Duodenal mucosa (tissue), 2 donors: ENCODE measurements around the gene NEURL1.
"Not testable (repeated sequence)": the region's sequence is repeated elsewhere in the genome, so short reads cannot be mapped to it uniquely, and the experiment has no call there.

ENCODE experiments used
- H3K27ac ChIP-seq: one replicate; pipeline ENCODE4 v1.7.0; 2013; ENCODE audit warnings: low read depth, low read length
- H3K27me3 ChIP-seq, 2 donors: one replicate each; pipeline ENCODE4 v1.7.0; 2013; ENCODE audit warnings: low read length in 2 of 2, control low read depth in 1 of 2; ENCODE audit not compliant: insufficient read depth in 2 of 2, control insufficient read depth in 1 of 2
- H3K36me3 ChIP-seq, 2 donors: one replicate each; pipeline ENCODE4 v1.7.0; 2013; ENCODE audit warnings: low read length in 2 of 2, control low read depth in 1 of 2; ENCODE audit not compliant: insufficient read depth in 2 of 2, control insufficient read depth in 1 of 2
- H3K4me1 ChIP-seq, 2 donors: one replicate each; pipeline ENCODE4 v1.7.0; 2013; ENCODE audit warnings: low read length in 2 of 2, control low read depth in 1 of 2; ENCODE audit not compliant: insufficient read depth in 2 of 2, control insufficient read depth in 1 of 2
- H3K4me3 ChIP-seq, 2 donors: one replicate each; pipeline ENCODE4 v1.7.0; 2013; ENCODE audit warnings: low read length in 2 of 2, low read depth in 1 of 2
- H3K9ac ChIP-seq, 2 donors: one replicate each; pipeline ENCODE4 v1.7.0; 2013; ENCODE audit warnings: low read length in 2 of 2, low read depth in 1 of 2
- H3K9me3 ChIP-seq, 2 donors: one replicate each; pipeline ENCODE4 v1.7.0; 2013; ENCODE audit warnings: low read length in 2 of 2, control low read depth in 1 of 2; ENCODE audit not compliant: control insufficient read depth in 1 of 2

NEURL1 gene

GRCh38 chr10:103476046-103476768 lies 17.3 kb upstream of the NEURL1 start:
- no peaks in the 10 kb centered on the region for H3K27me3 ChIP-seq
- no peaks in the 10 kb centered on the region for H3K36me3 ChIP-seq
- H3K4me3 ChIP-seq, result no peak overlapping the region
- no peak overlapping the region for H3K27ac ChIP-seq
- H3K9ac ChIP-seq, result no peak overlapping the region
- H3K9me3 ChIP-seq, result no peaks in the 10 kb centered on the region
- H3K4me1 ChIP-seq, result peaks cover 6 to 10% of the 10 kb centered on the region in 2 donors

DNA sequence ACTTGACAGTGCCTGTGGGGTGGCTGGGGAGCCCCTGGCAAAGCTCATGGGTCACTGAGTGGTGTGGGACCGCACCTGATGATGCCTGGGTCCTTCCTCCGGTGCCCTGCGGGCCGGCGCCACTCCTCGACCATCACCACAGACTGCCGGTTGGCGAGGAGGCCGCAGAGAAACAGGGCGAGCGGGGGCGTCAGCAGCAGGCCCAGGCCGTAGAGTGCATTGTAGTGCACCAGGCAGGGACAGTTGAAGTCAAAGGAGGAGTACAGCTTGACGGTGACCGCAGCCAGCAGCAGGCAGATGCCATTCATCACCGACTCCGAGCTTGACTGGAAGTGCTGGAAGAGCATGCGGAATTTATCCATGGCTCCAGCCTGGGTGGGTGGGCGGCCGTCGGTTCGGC lies 14.8 kb upstream of the NEURL1 start:
- Histone ChIP-seq H3K9me3 (no peaks in the 10 kb centered on the region), H3K9ac (no peak overlapping the region)

GRCh38 chr10:103479135-103479534 lies 14.4 kb upstream of the NEURL1 start, which contains the start of gene CALHM3:
Gene CALHM3, minus strand, starts transcription at chr10:103479240. Its CDS starts 208 bp downstream, at chr10:103479032.
- H3K9ac ChIP-seq, result no peak within 1 kb of the TSS
- H3K27ac ChIP-seq, result no peak within 1 kb of the TSS
- H3K4me1 ChIP-seq, result no peaks in the 10 kb centered on the region
- no peaks in the 10 kb centered on the region for H3K27me3 ChIP-seq
- H3K4me3 ChIP-seq, result no peak within 1 kb of the TSS
- no peaks in the 10 kb centered on the region for H3K36me3 ChIP-seq
- no peaks in the 10 kb centered on the region for H3K9me3 ChIP-seq

More for the DNA sequence above, 14.8 kb upstream of the NEURL1 start:
- no peaks in the 10 kb centered on the region for H3K27me3 ChIP-seq
- no peaks in the 10 kb centered on the region for H3K4me1 ChIP-seq
- H3K4me3 ChIP-seq, result no peak overlapping the region
- H3K36me3 ChIP-seq, result no peaks in the 10 kb centered on the region
- H3K27ac ChIP-seq, result no peak overlapping the region

- no peaks in the 10 kb centered on the region for H3K27me3 ChIP-seq
- H3K4me1 ChIP-seq, result no peaks in the 10 kb centered on the region
- no peak overlapping the region for H3K9ac ChIP-seq
- no peak overlapping the region for H3K4me3 ChIP-seq
- no peak overlapping the region for H3K27ac ChIP-seq
- no peaks in the 10 kb centered on the region for H3K36me3 ChIP-seq
- H3K9me3 ChIP-seq, result no peaks in the 10 kb centered on the region
Observed at GRCh38 chr10:103480521-103480920, 13.0 kb upstream of the NEURL1 start.

DNA sequence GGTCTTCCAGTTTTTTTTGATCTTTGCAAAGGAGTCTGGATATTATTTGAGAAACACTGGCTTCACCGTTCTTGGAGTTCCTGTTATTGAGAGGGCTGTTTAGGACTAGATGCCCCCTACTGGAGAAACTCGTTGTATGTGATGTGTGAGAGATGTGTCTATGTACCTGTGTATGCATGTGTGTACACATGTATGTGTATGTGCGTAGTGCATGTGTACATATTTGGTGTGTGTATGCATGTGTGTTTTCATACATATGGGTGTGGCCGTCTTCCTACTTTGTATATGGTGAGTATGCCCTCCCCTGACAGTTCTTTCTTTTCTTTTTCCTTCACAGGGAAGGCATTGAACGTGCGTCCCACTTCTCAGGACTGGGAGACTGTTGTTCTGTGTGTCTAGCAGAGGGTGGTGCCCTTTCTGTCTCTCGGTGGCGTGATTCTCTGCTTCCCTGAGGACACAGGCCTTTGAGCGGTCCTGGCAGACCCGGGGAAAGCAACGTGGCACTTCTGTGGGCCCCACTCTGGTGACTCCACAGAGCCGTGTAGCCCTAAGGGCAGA lies 11.5 kb upstream of the NEURL1 start:
- Histone ChIP-seq H3K4me1 (no peaks in the 10 kb centered on the region), H3K27ac (no peak overlapping the region), H3K9ac (no peak overlapping the region), H3K27me3 (no peaks in the 10 kb centered on the region), H3K4me3 (no peak overlapping the region), H3K9me3 (no peaks in the 10 kb centered on the region), H3K36me3 (no peaks in the 10 kb centered on the region)

DNA sequence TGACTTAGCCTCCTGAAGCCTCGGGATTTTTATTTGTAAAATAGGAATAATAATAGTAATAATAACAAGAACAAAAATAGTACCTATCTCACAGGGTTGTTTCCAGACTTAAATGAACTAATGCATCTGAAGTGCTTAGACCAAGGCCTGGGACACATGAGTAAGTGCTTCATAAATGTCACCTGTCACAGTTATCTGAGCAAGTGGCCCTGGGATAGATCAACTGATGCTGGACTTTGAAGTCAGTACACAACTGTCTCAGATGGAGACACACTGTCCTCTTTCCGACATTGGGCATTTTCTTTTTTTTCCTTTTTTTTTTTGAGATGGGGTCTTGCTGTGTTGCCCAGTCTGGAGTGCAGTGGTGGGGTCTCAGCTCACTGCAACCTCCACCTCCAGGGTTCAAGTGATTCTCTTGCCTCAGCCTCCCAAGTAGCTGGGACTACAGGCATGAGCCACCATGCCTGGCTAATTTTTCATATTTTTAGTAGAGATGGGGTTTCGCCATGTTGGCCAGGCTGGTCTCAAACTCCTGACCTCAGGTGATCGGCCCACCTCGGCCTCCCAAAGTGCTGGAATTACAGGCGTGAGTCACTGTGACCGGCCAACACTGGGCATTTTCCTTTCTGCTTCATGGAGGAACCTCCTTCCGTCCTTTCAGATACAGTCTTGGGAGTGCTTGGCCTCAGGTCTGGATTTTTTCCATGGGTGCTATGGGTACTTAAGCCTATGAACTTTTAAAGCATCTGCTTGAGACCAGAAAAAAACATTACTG lies 6.7 kb upstream of the NEURL1 start:
- H3K27me3 ChIP-seq, H3K9ac ChIP-seq, H3K27ac ChIP-seq, H3K4me3 ChIP-seq, H3K4me1 ChIP-seq, H3K36me3 ChIP-seq, H3K9me3 ChIP-seq: not testable (repeated sequence)

DNA sequence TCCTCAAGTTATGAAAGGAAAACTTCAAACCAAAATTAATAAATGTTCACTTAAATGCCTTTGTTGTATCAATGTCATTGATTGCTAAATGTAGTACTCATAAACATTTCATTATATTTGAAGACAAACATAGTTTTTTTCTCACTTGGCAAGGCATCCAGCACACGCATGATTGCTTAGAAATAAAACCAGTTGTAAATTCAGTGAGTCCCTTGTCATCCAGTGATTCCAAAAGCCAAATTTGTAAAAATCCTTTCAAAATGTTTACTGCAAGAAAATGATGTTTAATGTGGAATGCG lies 6.1 kb upstream of the NEURL1 start:
- Histone ChIP-seq H3K27me3 (no peaks in the 10 kb centered on the region), H3K9ac (no peak overlapping the region), H3K36me3 (no peaks in the 10 kb centered on the region), H3K9me3 (no peaks in the 10 kb centered on the region), H3K4me3 (no peak overlapping the region), H3K4me1 (no peaks in the 10 kb centered on the region), H3K27ac (no peak overlapping the region)

DNA sequence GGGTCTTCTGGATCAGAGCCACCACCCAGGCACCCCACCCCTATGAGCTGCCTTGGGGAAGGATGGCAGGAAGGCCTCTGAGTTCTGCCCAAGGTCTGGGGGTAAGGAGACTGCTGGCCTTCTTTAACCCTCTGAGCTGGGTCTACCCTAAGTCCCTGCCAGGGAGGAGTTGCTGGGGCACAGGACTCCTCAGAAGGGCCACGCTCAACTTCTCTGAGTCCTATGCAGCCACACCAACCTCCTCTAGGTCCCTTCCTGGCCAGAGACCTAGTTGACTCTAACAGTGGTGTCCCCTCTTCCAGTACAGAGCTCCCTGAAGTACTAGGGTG lies 2.6 kb upstream of the NEURL1 start:
- H3K4me1 ChIP-seq, result peaks cover 3 to 5% of the 10 kb centered on the region in 2 donors
- H3K4me3 ChIP-seq, result no peak overlapping the region
- H3K9me3 ChIP-seq, result no peaks in the 10 kb centered on the region
- H3K27ac ChIP-seq, result no peak overlapping the region
- H3K27me3 ChIP-seq, result peaks cover 10 to 18% of the 10 kb centered on the region in 2 donors
- H3K36me3 ChIP-seq, result no peaks in the 10 kb centered on the region
- no peak overlapping the region for H3K9ac ChIP-seq

DNA sequence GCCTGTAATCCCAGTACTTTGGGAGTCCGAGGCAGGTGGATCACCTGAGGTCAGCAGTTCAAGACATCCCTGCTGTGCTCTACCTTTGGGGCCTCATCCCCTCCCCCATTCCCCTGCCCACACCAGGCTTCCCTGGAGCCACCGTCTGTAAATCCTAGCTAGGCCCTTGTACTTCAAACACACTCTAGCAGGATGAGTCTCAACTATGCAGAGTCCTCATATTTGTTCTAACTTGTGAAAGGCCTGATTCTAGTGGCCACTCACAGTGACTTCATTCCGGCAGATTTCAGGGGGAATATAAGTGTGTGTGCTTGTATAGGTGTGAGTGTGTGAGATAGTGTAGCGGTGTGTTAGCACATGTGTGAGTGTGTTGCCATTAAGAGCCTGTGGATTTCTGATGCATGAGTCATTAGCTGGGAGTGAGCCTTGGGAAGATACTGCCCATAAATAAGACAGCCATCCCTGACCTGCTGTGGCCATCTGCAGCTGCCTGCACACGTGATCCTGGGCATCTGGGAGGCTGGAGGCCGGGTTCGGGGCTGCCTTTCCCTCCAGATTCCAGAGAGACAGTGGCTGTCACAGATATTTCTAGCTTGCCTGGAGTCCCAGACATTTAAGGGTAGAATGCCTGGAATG lies 1.7 kb upstream of the NEURL1 start:
- no peak overlapping the region for H3K4me3 ChIP-seq
- H3K9me3 ChIP-seq, result no peaks in the 10 kb centered on the region
- H3K27ac ChIP-seq, result no peak overlapping the region
- H3K27me3 ChIP-seq, result peaks cover 10 to 18% of the 10 kb centered on the region in 2 donors
- H3K36me3 ChIP-seq, result no peaks in the 10 kb centered on the region
- H3K9ac ChIP-seq, result no peak overlapping the region
- peaks cover 3 to 5% of the 10 kb centered on the region in 2 donors for H3K4me1 ChIP-seq

- H3K9ac ChIP-seq, result no peak overlapping the region
- peak overlapping the region; percentile 58 to 67 for H3K4me3 ChIP-seq
- no peaks in the 10 kb centered on the region for H3K36me3 ChIP-seq
- H3K9me3 ChIP-seq, result no peaks in the 10 kb centered on the region
- no peak overlapping the region for H3K27ac ChIP-seq
- H3K4me1 ChIP-seq, result peaks cover 3 to 5% of the 10 kb centered on the region in 2 donors
- H3K27me3 ChIP-seq, result peaks cover 10 to 18% of the 10 kb centered on the region in 2 donors
Observed at GRCh38 chr10:103492655-103493261, 747 bp upstream of the NEURL1 start.
